Measurements from ENCODE around the gene CXCL8.
"Not testable (repeated sequence)": the region's sequence is repeated elsewhere in the genome, so short reads cannot be mapped to it uniquely, and the experiment has no call there.

Gene CXCL8

DNA sequence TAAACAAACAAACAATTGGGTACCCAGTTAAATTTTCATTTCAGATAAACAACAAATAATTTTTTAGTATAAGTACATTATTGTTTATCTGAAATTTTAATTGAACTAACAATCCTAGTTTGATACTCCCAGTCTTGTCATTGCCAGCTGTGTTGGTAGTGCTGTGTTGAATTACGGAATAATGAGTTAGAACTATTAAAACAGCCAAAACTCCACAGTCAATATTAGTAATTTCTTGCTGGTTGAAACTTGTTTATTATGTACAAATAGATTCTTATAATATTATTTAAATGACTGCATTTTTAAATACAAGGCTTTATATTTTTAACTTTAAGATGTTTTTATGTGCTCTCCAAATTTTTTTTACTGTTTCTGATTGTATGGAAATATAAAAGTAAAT, 2.9 kb downstream of the CXCL8 start:
- FAIRE-seq (peak; percentile 39), DNase-seq (ENCODE audit: low spot score) (no peak)

DNA sequence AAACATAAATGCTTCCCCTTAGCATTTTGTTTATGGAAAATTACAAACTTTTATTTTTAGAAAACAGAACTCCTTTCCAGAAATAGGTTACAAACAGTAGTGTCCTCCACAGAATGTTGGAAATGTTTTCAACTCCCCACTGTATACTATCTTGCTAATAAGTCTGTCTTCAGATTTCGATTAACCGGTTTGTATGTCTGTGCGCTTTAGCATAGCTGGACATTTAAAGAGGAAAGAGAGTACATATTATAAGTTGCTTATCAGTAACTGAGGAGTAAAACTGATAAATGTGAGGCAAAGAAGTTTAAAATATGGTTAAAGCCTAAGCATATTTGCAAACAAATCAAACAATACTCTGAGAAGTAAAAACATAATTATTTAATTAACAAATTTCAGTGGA, 3.4 kb downstream of the CXCL8 start:
- no peak for DNase-seq (ENCODE audit: low spot score)
- FAIRE-seq = no peak

DNA sequence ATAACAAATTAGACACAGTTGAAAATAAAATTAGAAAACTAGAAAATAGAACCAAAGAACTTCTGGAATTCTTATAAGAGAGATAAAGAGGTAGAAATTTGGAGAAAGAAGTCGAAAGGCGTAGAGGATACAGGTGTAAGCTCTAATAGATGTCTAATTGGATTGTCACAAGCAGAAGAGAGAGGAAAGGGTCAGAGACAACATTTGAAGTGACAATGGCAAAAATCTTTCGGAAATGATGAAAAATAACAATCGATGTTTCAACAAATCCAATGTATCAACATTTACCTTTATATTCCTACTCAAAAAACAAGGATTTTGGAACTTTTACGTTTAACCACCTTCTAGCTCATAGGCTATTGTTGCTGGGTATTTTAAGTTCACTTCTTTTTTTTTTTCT, 3.8 kb downstream of the CXCL8 start:
- DNase-seq (ENCODE audit: low spot score) = no peak
- FAIRE-seq = no peak

DNA sequence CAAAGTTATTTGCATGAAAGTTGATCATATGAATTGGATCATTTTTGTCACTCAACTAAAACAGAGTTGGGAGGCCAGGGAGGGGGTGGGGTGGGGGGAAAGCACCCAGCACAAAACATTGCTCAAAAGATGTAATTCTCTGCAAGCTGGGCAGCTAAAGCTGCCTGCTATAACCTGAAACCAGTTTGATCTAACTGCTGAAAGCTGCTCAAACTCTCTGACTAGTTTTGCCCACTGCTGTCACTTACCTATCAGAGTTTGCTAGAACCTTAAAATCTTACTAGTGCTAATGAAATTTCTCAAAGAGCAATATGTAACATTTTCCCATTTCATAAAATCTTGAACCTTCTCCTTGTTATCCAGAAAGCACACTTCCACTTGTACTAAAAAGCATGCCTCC, 10.4 kb downstream of the CXCL8 start:
- FAIRE-seq (no peak), DNase-seq (ENCODE audit: low spot score) (no peak)

DNA sequence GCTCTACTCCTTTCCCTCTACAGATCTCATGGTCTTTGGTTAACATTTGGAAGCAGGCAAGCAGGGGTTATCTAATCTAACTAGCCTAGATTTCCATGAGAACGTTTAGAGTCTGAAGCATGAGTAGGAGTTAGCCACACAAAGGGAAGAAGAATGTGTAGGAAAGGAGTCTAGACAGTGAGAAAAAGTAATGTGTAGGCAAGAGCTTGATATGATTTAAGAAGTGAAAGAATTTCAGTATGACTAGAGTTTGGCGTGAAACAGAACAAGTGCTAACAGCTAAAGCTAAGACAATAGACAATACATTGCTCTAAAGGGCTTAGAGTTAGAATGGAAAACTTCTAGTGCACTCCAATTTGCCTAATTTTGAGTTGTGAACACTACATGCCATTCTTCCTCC, 10.8 kb downstream of the CXCL8 start:
- no peak for FAIRE-seq

DNA sequence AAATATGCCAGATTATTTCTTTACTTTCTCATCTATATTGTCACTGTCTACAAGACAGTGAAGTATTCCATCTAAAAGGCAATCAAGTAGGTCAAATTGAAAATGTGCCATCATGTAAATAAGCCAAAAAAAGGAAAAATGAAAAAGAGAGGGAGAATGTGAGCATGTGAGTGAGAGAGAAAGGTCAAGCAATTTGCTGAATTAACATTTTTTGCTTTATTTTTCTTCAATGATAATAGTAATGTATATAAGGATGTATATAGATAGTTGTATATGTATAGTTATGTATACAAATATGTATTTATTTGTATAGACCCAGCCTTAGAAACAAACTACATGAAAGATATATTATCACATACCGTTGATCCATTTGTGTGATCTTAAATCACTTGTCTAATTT, 11.5 kb downstream of the CXCL8 start:
- DNase-seq (ENCODE audit: low spot score) (no peak), FAIRE-seq (no peak)

More for the DNA sequence above, 10.8 kb downstream of the CXCL8 start:
- no peak for DNase-seq (ENCODE audit: low spot score)

DNA sequence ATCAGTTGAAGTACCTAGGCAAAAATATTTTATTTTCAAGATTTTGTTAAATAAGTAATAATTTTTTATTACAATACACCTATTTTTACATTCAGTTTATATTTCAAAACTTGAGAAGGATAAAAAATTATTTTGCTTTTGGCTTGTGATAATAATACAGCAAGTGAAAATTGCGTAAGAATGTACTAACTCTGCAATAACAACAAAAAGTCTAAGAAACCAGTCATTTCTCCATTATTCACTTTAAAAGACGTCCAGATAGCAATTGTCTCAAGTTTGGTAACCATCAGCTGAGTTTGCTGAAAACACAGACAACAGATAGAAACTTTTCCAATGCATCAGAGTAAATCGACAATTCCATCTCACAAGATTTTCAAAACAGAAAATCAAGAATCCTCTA, 12.1 kb downstream of the CXCL8 start:
- FAIRE-seq = no peak
- no peak for DNase-seq (ENCODE audit: low spot score)

DNA sequence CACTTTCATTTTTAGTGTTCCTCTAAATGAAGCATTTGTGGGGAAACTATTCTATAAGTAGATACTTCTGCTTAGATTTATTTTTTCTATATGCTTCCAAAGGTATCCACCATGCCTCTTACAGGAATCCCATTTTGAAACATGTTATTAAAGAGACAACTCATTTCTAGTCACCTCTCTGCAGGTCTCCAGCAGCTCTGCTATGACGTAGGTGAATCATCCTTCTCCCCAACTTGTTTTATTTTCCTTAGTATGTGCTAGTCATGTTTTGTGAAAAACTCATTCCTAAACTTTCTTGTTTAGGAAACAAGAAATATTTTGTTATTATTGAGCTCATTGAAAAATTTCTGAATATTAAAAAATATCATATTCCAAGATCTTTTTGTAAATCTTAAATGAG, 12.8 kb downstream of the CXCL8 start:
- FAIRE-seq (no peak), DNase-seq (ENCODE audit: low spot score) (no peak)

DNA sequence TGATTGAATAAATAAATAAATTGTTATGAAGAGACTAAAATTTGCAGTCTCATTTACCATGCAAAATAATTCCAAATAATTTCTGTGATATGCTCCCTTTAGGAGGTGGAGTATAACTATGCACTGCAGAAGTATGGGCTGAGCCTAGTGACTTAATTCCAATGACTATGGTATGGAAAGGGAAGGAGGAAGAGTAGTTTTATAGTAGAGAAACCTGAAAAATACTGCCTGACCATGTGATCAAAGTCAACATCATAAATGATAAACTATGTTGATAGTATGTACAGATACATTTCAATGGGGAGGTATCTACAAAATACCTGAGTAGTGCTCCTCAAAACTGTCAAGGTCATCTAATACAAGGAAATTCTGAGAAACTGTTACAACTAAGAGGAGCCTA, 14.6 kb downstream of the CXCL8 start:
- FAIRE-seq (no peak), DNase-seq (ENCODE audit: low spot score) (no peak)

DNA sequence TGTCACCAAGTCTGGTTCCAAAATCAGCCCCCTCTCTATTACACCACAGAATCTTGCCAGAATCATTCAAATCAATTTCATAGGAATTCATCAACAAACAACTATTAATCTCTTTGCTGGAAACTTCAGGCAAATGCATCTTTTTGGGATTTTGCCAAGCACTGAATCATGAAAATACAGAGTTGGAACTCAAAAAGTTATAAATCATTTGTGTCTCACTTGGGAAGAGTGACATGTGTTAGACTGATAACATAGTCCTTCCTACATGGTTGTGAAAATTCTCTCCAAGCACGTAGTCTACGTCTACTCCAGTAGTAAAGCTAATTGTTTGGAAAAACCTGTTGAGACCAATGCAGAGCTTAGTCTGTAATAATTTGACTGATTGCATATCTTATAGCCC, 19.0 kb downstream of the CXCL8 start:
- DNase-seq (ENCODE audit: low spot score) (no peak), FAIRE-seq (no peak)

DNA sequence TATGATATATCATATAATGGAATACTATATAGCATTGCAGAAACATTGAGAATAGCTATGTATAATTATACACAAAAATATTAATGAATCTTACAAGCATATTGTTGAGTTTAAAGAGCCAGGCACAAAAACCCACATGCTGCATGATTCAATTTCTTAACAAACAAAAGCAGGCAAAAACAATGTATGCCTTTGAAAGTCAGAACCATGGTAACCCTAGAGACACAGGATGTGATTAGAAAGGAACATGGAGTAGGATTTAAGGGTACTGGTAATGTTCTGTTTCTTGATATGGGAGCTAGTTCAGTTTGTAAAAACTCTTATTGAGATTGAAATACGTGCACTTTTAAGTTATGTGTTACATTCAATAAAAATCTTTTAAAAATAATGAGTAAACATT, 21.5 kb downstream of the CXCL8 start:
- DNase-seq (ENCODE audit: low spot score) = no peak

DNA sequence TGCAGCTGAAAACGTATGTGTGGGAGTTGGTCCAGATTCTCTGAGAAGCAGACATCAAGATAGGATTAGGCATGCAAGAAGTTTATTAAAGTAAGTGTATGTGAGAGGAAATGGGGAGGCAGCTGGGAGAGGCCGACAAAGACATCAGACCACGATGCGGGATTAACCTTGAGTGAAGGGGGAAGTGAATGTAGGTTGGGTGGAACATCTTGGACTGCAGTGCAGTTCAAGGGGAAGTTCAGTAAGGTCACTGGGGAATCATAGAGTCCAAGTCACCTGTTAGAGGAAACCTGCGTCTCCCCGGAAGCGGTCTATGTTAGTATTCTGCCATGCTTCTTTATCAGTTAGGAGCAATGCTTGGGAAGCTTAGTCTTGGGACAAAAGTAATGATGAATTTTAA, 22.0 kb downstream of the CXCL8 start:
- FAIRE-seq (no peak), DNase-seq (ENCODE audit: low spot score) (no peak)

More for the DNA sequence above, 21.5 kb downstream of the CXCL8 start:
- no peak for FAIRE-seq

DNA sequence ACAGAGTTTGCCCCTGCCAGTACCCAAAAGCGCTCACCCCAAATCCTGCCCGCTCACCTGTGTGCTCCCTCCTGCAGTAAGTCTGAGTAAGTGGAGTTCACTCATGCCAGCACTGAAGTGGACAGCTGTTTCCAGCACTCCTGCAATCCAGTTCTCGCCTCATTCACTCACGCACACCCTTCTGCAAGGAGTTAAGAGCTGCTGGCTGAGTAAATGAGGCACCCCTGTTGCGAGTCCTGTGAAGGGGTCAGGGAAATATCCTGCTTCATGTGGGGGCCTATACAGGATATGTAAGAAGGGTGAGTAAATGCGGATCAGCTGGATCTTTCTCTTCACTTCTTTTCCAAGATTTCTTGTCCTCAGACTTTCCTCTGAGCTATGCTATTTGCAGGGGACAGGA, 23.5 kb downstream of the CXCL8 start:
- no peak for DNase-seq (ENCODE audit: low spot score)
- no peak for FAIRE-seq

DNA sequence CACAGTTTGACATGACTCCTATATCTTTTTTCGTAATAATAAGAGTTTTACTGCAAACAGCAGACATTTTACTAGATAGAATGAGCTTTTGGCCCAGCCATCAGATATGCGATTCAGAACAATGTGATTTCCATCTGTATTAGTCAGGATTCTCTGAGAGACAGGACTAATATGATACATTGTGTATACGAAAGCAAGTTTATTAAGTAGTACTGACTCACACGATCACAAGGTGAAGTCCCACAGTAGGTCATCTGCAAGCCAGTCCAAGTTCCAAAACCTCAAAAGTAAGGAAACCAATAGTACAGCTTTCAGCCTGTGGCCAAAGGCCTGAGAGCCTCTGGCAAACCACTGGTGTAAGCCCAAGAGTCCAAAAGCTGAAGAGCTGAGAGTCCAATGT, 24.1 kb downstream of the CXCL8 start:
- FAIRE-seq (no peak), DNase-seq (ENCODE audit: low spot score) (no peak)

DNA sequence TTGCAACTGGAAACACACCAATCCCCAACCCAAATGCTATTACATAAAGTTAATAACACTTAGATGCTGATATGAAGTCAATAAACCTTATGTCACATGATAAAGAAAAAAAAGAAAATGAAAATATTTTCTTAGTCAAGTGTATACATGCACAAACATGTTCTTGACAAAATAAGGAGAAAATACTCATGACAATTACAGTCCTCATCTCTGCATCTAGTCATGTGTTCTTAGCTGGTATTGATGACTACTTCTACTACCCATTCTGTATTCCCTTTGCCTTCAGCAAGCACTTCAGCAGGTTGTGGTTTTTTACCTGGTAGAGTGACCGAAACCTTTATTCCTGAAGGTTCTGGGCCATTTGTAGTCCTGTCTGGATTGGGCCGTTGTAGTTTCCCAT, 24.9 kb downstream of the CXCL8 start:
- FAIRE-seq (no peak), DNase-seq (ENCODE audit: low spot score) (no peak)

DNA sequence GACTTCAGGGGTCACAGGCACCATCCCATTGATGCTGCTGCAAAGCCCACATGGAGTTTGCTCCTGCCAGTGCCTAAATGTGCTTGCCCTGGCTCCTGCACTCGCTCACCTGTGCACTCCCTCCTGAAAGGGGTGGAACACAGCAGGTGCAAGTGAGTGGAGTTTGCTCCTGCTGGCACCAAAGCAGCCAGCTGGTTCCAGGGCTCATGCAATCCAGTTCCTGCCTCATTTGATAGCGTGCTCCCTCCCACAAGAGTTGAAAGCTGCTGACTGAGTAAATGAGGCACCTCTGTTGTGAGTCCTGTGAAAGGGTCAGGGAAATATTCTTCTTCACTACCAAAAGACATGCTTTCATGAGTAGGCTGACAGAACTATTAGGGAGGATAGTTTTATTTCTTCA, 30.5 kb downstream of the CXCL8 start:
- FAIRE-seq = no peak

DNA sequence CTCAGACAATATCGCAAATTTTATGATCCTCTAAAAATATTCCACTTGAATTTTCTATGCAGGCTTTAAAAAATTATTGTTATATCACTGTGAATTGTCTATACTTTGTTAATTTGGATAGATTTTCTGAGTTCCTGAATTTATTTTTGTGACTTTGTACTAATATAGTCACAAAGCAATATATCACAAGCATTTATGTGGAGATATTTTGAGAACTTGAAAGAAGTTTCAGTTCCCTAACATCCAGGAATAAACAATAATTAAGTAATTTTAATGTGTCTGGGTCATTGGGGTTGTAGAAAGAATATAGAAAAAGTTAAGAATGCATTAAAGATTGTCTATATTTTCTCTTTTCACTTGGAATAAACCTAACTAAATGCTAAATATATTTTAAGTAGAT, 32.0 kb downstream of the CXCL8 start:
- DNase-seq (ENCODE audit: low spot score) (no peak), FAIRE-seq (no peak)

More for the DNA sequence above, 30.5 kb downstream of the CXCL8 start:
- no peak for DNase-seq (ENCODE audit: low spot score)

DNA sequence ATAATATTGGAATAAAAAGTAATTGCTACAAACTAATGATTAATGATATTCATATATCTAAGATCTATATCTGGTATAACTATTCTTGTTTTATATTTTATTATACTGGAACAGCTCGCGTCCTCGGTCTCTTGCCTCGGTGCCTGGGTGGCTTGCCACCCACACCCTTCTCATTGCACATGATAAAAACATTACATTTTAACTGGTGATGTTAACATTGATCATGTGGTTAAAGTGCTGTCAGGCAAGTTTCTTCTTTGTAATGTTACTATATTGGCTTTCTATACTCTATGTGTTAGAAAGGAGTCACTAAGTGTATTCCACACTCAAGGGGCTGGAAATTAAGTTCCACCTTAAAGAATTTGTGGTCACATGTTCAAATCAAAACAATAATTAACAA, 34.0 kb downstream of the CXCL8 start:
- DNase-seq (ENCODE audit: low spot score); FAIRE-seq: not testable (repeated sequence)

DNA sequence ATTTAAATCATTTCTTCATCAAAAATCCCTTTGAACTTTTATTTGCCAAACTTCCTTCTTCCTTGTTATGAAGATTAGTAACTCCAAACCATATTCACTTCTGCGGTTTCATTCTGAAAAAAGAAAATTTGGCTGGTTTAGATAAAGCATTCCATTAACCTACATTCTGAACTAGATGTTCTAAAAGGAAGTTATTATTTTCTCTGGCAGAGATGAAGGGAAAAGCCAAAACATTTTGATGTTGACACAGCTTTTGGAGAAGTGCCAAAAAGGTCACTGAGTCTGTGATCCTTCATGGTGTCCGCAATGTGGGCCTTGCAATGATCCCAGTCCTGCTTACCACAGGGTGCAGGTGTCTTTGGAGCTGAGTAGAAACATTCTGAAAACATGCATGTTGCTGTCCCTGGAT, 36.0 kb downstream of the CXCL8 start:
- peak; percentile 15 for DNase-seq (ENCODE audit: low spot score)
- FAIRE-seq = peak; percentile 53

DNA sequence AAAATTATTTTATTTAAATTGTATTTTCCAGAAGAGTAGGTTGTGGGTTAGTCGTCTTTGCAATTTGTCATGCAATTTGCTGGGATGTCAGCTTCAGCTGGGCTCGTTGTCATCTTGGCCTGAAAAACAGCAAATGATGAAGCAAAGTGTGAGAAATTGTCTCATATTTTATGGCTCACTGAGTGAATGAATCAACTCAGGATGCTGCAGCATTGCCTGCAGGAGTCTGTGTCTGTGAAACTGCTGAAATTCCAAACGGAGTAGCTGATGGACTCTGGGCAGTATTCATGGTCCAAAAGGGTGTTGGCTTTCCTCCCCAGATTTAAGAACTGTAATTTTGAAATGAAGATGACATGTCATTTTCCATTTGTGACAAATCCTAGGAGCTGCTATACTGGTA, 37.2 kb downstream of the CXCL8 start:
- FAIRE-seq (no peak), DNase-seq (ENCODE audit: low spot score) (peak; percentile 14)

DNA sequence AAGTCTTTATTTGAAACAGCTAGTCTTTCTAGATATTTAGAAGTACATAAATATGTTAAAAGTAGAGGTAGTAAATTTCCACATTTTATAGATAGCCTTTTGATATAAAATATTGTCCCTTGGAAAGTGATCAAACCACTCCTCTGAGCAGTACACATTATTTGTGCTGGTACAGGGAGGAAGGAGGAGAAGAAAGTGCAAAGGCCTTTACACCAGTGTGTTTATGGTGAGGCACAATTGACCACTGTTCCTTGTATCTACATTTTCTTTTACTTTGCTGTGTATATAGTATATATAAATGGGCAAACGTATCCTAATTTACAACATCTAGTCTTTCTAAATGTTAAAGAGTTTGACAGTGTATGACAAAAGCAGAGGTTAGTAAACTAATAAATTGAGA, 39.9 kb downstream of the CXCL8 start:
- no peak for DNase-seq (ENCODE audit: low spot score)
- FAIRE-seq = no peak

DNA sequence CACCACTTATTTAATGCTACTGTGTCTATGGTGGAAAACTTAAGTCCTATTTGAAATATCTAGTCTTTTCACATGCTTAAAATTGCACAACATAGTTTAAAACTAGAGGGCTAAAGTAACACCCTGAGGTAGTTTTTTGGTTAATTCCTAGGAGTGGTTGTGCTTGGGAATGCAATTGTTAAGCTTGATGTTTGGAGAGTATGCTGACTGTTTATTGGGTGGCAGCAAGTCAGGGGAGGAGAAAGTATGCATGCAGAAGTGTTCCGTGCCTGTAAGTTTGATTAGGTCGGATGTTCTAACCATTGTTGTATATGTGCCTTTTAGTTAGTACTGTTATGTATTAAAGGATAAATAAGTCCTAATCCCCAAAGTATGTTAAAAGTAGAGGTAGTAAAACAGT, 40.5 kb downstream of the CXCL8 start:
- no peak for FAIRE-seq
- DNase-seq (ENCODE audit: low spot score) = no peak

DNA sequence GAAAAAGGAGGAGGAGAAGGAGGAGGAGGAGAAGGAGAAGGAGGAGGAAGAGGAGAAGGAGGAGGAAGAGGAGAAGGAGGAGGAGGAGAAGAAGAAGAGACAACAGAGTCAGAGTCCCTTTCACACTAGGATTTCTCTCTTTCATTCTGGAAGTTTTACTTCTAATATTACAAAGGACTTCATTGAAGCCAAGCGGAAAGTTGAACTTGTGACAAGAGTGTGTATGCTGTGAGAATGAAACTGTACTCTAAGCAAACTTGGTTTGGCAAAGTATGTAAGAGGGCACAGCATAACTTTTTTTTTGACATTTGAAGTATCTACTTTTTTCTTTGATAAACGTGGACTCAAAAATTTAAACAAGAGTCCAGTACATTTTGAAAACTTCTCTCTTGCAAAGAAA, 48.0 kb downstream of the CXCL8 start:
- no peak for FAIRE-seq

More for the DNA sequence above, 48.0 kb downstream of the CXCL8 start:
- DNase-seq (ENCODE audit: low spot score) = no peak

Measured in RCC 7860 (cell line).